ENCODE measurements around the gene MAPT. TPM values are rescaled to one million over a fixed set of nuclear protein-coding genes. Genes with fewer than 3 reads are reported as not detected.
A peak's percentile ranks its signal among the peaks of the same experiment; 100 is the strongest.

Gene MAPT
- total and polyA plus RNA-seq, 2 of the 13 experiments (the other 11 are each of a cell fraction or from before 2014, with no cell fraction given) = 2.1 to 2.8 TPM

GRCh38 chr17:45935710-45936509, 41.6 kb downstream of the MAPT start (continued):
- TF ChIP-seq AHDC1 (CRISPR knock-in tag; IDR thresholded peaks at IDR 0.05; ENCODE audit: borderline replicate concordance) (peak; percentile 87), ZHX2 (IDR thresholded peaks at IDR 0.05; ENCODE audit: low read depth) (no peak), ZHX2 (CRISPR knock-in tag; IDR thresholded peaks at IDR 0.05; ENCODE audit: borderline replicate concordance) (no peak), HNF4A (CRISPR knock-in tag; IDR thresholded peaks at IDR 0.05) (peak; percentile 100), ZFP91 (CRISPR knock-in tag; IDR thresholded peaks at IDR 0.05; ENCODE audit: borderline replicate concordance) (no peak; the same call in 1 of the 2 replicates), CCAR2 (optimal IDR thresholded peaks at IDR 0.05; ENCODE audit: low read depth, low read length) (no peak), ATF3 (CRISPR knock-in tag; IDR thresholded peaks at IDR 0.05) (0 out of 2 replicates have a peak, but pooled peaks have one; percentile 16), TRAFD1 (CRISPR knock-in tag; IDR thresholded peaks at IDR 0.05; ENCODE audit: borderline replicate concordance) (peak; percentile 54; the same call in 1 of the 2 replicates), NCOA2 (CRISPR knock-in tag; IDR thresholded peaks at IDR 0.05) (peak; percentile 95), RBFOX2 (IDR thresholded peaks at IDR 0.05; ENCODE audit: low read depth, low read length) (no peak), NFYB (CRISPR knock-in tag; IDR thresholded peaks at IDR 0.05) (no peak), SP140L (CRISPR knock-in tag; IDR thresholded peaks at IDR 0.05; ENCODE audit: borderline replicate concordance) (0 out of 2 replicates have a peak, but pooled peaks have one; percentile 36)

Measured in HepG2 (cell line).